Measurements from ENCODE around the gene ZNF687.
"Not testable (repeated sequence)": the region's sequence is repeated elsewhere in the genome, so short reads cannot be mapped to it uniquely, and the experiment has no call there.

Gene ZNF687

GRCh38 chr1:151281969-151282882 is at the start of gene ZNF687:
ZNF687 (plus strand) TSS chr1:151282299; CDS start chr1:151286292, 3,993 bp downstream.
- DNase-seq: peak; percentile 99

- no peak for DNase-seq
Observed at GRCh38 chr1:151235235-151235634, 46.9 kb upstream of the ZNF687 start.

- DNase-seq: no peak
Observed at GRCh38 chr1:151237678-151238466, 44.2 kb upstream of the ZNF687 start.

GRCh38 chr1:151238467-151238739 is 43.7 kb upstream of the ZNF687 start:
- no peak for DNase-seq

GRCh38 chr1:151242442-151242841 is 39.7 kb upstream of the ZNF687 start:
- DNase-seq: no peak

GRCh38 chr1:151243683-151244216 is 38.3 kb upstream of the ZNF687 start:
- DNase-seq: no peak

GRCh38 chr1:151246786-151247185 is 35.3 kb upstream of the ZNF687 start:
- DNase-seq: no peak

GRCh38 chr1:151251656-151252470 is 30.2 kb upstream of the ZNF687 start:
- peak; percentile 23 for DNase-seq

GRCh38 chr1:151254217-151255213 is 27.6 kb upstream of the ZNF687 start, which contains the start of gene PSMD4:
PSMD4 (plus strand) TSS chr1:151254734; CDS start chr1:151254783, 49 bp downstream.
- DNase-seq: peak; percentile 87

GRCh38 chr1:151255381-151255780 is 26.7 kb upstream of the ZNF687 start:
- no peak for DNase-seq

GRCh38 chr1:151259351-151259750 is 22.7 kb upstream of the ZNF687 start:
- DNase-seq: no peak

GRCh38 chr1:151265446-151266236 is 16.5 kb upstream of the ZNF687 start:
- no peak for DNase-seq

- DNase-seq: no peak
Observed at GRCh38 chr1:151266315-151266714, 15.8 kb upstream of the ZNF687 start.

GRCh38 chr1:151266821-151267220 is 15.3 kb upstream of the ZNF687 start:
- DNase-seq: no peak

- no peak for DNase-seq
Observed at GRCh38 chr1:151267760-151268159, 14.3 kb upstream of the ZNF687 start.

GRCh38 chr1:151273924-151274466 is 8.1 kb upstream of the ZNF687 start:
- no peak for DNase-seq

- DNase-seq: not testable (repeated sequence)
Observed at GRCh38 chr1:151275341-151275740, 6.8 kb upstream of the ZNF687 start.

- no peak for DNase-seq
Observed at GRCh38 chr1:151277249-151277648, 4.8 kb upstream of the ZNF687 start.

- DNase-seq: peak; percentile 94
Observed at GRCh38 chr1:151281225-151281968, 702 bp upstream of the ZNF687 start.

All from NK-92 treated with Interleukin-12 subunit alpha and Interleukin-12 subunit beta, amount 100 ng/mL, for 24 hours (cell line).